HT-29 (cell line): Measurements from ENCODE around the gene CTLA4. TPM values are rescaled to one million over a fixed set of nuclear protein-coding genes. Genes with fewer than 3 reads are reported as not detected.

Experiments
- DNase-seq: peaks from one replicate; pipeline ENCODE4 v3.0.0-alpha.2; 2015; ENCODE audit warnings: low spot score
- total RNA-seq: library from RNA; depleted of rRNA; stranded (reverse); fragments of >200 nt; shearing (Covaris generic); gene quantifications from 2 replicates; pipeline ENCODE4 v1.2.3, GENCODE V29; 2014

Gene CTLA4
- total RNA-seq, 1 experiment from 2014 or later, result not detected

DNA sequence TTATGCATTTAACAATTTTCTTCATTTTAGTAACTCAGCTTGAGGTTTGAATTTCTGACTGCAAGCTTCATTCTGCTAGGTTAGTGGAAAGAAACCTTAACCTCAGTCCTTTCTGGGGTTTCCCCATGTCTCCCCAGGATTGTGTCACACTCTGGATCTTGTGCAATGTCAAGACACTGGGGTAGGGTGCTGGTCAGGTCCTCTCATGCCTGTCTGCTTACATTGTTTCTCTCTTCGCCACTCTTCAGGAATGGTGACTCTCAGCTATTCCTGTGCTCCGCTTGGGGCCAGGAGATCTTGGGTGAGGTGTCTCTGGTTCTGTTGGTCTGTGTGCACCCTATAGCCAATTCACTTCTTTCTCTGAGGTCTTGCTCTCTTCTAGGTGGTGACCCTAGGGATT, 23.9 kb downstream of the CTLA4 start:
- no peak for DNase-seq

DNA sequence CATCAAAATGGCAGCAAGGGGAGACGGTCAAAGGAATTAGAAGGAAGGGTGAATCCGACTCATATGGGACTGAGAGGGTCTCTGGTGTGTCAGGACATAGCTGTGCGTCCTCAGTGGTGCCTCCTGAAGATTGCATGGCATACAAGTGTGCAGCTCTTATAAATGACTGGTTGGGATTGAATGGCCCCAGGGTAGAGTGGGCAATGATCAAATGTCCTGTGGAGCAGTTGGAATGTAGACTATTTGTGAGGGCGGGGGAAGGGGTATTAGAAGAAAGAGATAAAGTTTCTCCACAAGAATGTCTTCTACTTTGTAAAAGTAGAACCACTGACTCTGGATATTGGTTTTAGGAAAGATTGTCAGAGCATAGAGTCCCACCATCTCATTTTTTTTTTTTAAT, 24.6 kb downstream of the CTLA4 start:
- no peak for DNase-seq

GRCh38 chr2:203893401-203893800, 25.8 kb downstream of the CTLA4 start:
- DNase-seq, result no peak

GRCh38 chr2:203893840-203894239, 26.3 kb downstream of the CTLA4 start:
- DNase-seq, result no peak

DNA sequence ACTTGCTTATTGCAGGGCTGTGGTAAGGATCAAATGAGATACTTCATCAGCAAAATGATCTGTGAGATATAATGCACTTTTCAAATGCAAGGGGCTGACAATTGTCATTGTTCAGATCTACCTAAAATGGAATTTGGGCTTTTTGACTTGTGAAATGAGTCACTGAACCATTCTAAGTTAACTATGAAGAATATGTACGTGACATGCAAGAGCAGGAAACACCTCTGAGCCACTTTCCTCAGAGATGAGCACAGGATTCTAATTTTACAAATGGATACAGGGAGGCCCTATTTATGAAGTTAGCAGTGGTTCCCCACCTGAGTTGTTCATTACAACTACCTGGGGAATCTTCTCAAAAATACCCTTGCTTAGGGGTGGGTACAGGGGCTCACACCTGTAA, 26.7 kb downstream of the CTLA4 start:
- DNase-seq, result no peak

DNA sequence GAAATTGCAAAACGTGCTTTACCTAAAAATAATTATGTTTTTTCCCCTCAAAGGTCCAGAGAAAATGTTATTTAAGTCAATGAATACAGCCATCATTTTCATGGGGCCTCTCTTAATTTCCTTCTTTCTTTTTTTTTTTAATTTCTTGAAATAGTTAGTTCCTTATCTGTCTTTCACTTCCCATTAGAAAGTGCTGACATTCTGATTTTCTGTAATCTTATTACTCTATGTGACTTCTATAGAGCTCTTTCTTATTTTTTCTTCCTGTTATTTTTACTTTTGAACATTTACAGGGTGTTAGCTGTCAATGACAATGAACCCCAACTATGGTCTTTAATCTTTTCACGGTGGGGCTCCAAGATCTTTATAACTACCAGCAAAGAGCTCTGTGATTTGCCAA, 30.0 kb downstream of the CTLA4 start:
- DNase-seq, result no peak

DNA sequence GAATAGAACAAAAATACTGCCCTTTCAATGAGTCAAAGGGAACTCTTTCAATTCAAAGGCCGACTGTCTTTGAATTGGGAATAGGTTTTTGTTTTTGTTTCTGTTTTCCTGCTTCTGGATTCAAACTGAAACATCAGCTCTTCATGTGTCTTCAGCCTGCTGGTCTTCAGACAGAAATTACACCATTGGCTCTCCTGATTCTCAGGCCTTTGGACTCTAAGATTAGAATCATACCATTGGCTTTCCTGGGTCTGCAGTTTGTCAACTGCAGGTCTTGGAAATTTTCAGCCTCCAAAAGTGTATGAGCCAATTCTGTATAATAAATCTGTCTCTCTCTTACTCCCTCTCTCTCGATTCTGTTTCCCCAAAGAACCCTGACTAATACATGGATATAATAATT, 31.1 kb downstream of the CTLA4 start:
- DNase-seq, result no peak

- DNase-seq, result no peak
These were observed 32.7 kb downstream of the CTLA4 start for GRCh38 chr2:203900253-203900652.

- DNase-seq, result no peak
These were observed 36.5 kb downstream of the CTLA4 start for GRCh38 chr2:203904022-203904421.

DNA sequence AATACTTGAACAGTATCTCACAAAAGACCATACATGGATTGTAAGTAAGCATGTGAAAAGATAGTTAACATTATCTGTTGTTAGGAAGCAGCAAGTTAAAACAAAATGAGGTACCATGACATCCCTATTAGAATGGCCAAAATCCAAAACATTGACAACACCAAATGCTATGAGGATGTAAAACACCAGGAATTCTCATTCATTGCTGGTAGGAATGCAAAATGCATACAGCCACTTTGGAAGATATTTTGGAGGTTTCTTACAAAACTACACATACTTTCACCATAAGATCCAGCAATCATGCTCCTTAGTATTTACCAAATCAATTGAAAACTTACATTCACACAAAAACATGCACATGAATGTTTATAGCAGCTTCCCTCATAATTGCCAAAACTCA, 38.1 kb downstream of the CTLA4 start:
- no peak for DNase-seq

GRCh38 chr2:203908066-203908796, 40.7 kb downstream of the CTLA4 start:
- no peak for DNase-seq

- DNase-seq, result no peak
These were observed 41.2 kb downstream of the CTLA4 start for GRCh38 chr2:203908797-203909185.

- peak; percentile 52 for DNase-seq
These were observed 41.8 kb downstream of the CTLA4 start for GRCh38 chr2:203909261-203909967.

DNA sequence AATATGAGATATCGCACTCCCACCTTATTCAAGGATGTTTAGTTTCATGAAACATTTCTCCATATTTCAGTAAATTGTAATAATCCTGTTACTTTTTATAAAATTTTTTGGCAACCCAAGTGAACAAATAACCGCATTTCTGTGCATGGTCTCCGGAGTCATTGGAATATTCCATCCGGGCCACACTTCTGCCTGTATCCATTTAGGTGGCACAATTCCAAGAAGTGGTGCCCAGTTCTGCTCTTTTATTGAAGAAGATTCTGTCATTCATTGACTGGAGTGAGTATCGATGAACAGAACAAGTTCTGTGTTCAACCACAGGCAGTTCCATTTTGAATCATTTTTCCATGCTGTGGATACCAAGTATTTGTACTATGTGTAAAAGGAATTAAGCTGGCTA, 42.4 kb downstream of the CTLA4 start:
- peak; percentile 7 for DNase-seq

DNA sequence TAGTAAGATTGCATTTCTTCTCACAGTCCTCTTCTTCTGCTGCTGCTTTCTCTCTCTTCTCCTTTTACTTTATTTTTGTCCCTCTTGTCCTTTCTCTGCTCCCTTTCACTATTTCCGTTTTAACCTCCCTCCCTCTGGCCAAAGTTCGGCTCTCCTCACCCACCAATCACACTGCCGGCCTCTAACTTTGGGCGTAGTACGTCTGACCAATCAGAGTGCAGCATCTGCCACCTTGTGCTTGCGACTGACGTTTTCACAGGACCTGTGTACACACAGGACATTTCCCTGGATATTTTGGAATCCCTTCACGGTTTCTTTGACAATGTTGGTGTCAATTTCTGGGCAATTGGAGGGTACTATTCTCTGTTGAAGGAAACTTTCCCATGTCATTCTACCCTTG, 46.4 kb downstream of the CTLA4 start:
- no peak for DNase-seq

DNA sequence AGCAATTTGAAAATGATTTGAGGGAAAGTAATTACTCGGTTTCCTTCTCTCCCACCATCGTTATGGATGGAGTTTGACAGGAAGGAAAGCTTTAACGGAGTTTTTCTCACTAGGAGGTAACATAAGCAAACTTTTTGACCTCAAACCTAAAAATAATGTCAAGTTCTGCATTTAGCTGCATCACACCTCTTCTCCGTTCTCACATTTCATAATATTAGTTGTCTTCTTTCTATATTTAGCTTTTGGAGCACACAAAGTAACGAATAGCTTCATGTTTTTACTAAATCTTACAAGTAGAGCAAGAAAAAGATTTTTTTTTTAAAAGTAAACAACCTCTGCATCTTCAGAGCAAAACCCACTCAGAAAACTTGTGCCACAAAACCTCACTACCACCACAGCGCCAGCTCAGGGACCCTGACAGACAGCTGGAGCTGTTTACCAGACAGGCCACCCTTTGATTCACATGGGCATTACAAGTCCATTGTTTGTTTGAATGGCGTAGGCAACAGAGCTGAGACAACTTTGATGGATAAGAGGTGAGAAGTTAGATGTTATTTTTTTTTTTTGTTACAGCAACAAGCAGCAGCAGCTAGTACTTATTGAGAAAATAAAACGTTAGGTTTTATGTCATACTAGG, 47.1 kb downstream of the CTLA4 start:
- DNase-seq, result no peak

- no peak for DNase-seq
These were observed 47.7 kb downstream of the CTLA4 start for GRCh38 chr2:203915256-203915655.

DNA sequence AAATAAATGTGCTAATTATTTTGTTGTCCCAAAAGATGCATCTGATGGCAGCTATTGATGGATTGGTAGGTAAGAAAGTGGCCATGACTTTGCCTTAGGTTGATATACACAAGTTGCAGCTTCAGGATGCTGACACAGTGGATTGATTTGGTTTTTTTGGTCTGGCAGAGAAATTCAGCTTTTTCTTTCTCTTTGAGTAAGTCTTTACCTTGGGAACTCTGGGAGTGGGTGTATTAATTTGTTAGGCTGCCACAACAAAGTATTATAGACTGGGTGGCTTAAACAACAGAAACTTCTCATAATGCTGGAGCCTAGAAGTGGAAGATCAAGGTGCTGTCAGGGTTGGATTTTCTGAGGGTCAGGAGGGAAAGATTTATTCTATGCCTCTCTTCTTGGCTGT, 49.2 kb downstream of the CTLA4 start:
- DNase-seq, result no peak

GRCh38 chr2:203918264-203918663, 50.7 kb downstream of the CTLA4 start:
- DNase-seq, result no peak

DNA sequence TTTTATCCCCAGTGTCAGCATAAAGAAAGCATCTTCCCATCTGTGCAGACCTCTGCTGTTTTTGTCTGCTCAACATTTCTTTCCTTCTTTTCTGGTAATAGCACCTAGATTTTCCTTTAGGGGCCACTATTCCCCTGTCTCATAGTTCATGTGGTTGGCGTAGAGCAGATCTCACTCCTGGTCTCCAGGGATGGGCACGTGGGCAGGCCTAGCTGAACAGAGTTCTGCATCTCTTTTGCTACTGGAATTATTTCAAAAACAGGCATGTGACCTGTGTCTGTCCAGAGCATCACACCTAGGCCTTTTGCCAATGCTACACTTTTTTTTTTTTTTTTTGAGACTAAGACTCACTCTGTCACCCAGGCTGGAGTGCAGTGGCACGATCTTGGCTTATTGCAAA, 51.3 kb downstream of the CTLA4 start:
- no peak for DNase-seq
